Coronary artery (tissue), 2 donors: Measurements from ENCODE around the gene KRTAP4-11.
"Not testable (repeated sequence)": the region's sequence is repeated elsewhere in the genome, so short reads cannot be mapped to it uniquely, and the experiment has no call there.

Experiments used
- DNase-seq: peaks from one replicate; pipeline ENCODE4 v3.0.0-alpha.2; 2017; ENCODE audit warnings: low spot score
- H3K27ac ChIP-seq, 2 donors: fragments of 200-600 bp; sonication (generic); one replicate each; pipeline ENCODE4 v1.5.1; 2016 to 2019
- H3K4me3 ChIP-seq: fragments of 200-600 bp; sonication (generic); 2 replicates; pipeline ENCODE4 v1.5.1; 2016; ENCODE audit warnings: mild to moderate bottlenecking, moderate library complexity
- CTCF ChIP-seq: fragments of 200-600 bp; sonication (generic); IDR thresholded peaks from one replicate; pipeline ENCODE4 v1.5.1; 2019; ENCODE audit warnings: antibody characterized with exemption

Gene KRTAP4-11

GRCh38 chr17:41149652-41149985, 31.4 kb upstream of the KRTAP4-11 start, which contains the start of gene KRTAP4-5:
Gene KRTAP4-5 (minus strand): TSS chr17:41149825. CDS start chr17:41149767, 58 bp downstream.
- TF ChIP-seq CTCF = no peak
- DNase-seq = no peak
- no peak within 1 kb of the TSS for H3K27ac ChIP-seq
- no peak within 1 kb of the TSS for H3K4me3 ChIP-seq

- H3K27ac ChIP-seq, DNase-seq, H3K4me3 ChIP-seq: not testable (repeated sequence)
Measured at GRCh38 chr17:41148971-41149651, 30.9 kb upstream of the KRTAP4-11 start.

GRCh38 chr17:41147531-41148204, 29.5 kb upstream of the KRTAP4-11 start:
- Histone ChIP-seq H3K4me3 (no peak overlapping the region), H3K27ac (no peak overlapping the region)
- no peak for DNase-seq
- TF ChIP-seq CTCF = no peak

- no peak overlapping the region for H3K27ac ChIP-seq
Measured at GRCh38 chr17:41145261-41145660, 27.1 kb upstream of the KRTAP4-11 start.

GRCh38 chr17:41144846-41145245, 26.7 kb upstream of the KRTAP4-11 start:
- Histone ChIP-seq H3K4me3 (no peak overlapping the region), H3K27ac (no peak overlapping the region)
- DNase-seq = no peak
- TF ChIP-seq CTCF = no peak

More at GRCh38 chr17:41145261-41145660, 27.1 kb upstream of the KRTAP4-11 start:
- TF ChIP-seq CTCF = no peak
- no peak for DNase-seq
- H3K4me3 ChIP-seq = no peak overlapping the region

GRCh38 chr17:41141361-41141760, 23.2 kb upstream of the KRTAP4-11 start:
- no peak for DNase-seq
- Histone ChIP-seq H3K27ac (no peak overlapping the region), H3K4me3 (no peak overlapping the region)
- no peak for TF ChIP-seq CTCF

- TF ChIP-seq CTCF = no peak
- H3K4me3 ChIP-seq = no peak within 1 kb of the TSS
- no peak within 1 kb of the TSS for H3K27ac ChIP-seq
- DNase-seq = no peak
Measured at GRCh38 chr17:41140360-41141131, 22.4 kb upstream of the KRTAP4-11 start, which contains the start of gene KRTAP4-6. Gene KRTAP4-6 (minus strand): TSS chr17:41140544. CDS start chr17:41140487, 57 bp downstream.

- not testable (repeated sequence) for DNase-seq, H3K4me3 ChIP-seq, H3K27ac ChIP-seq
Measured at GRCh38 chr17:41139865-41140264, 21.7 kb upstream of the KRTAP4-11 start.
